Measurements from ENCODE around the gene MRPL28. TPM values are rescaled to one million over a fixed set of nuclear protein-coding genes. Genes with fewer than 3 reads are reported as not detected.
"Not testable (repeated sequence)": the region's sequence is repeated elsewhere in the genome, so short reads cannot be mapped to it uniquely, and the experiment has no call there.

MRPL28 gene
- total RNA-seq, 1 experiment from 2014 or later: 61.4 TPM

DNA sequence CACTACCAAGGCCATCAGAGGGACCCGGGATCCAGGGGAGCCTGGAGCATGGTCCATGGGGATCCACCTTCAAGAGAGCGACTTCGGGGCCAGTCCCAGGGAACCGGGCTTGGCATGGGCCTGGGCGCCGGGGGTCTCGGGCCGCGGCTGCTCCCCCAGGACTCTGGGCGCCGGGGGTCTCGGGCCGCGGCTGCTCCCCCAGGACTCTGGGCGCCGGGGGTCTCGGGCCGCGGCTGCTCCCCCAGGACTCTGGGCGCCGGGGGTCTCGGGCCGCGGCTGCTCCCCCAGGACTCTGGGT lies 7.7 kb downstream of the MRPL28 start:
- H3K36me3 ChIP-seq (ENCODE audit: control insufficient read depth in 1 of 2, insufficient read depth in 2 of 2, low read length in 2 of 2); H3K9me2 ChIP-seq (ENCODE audit: insufficient read depth); H3K4me3 ChIP-seq (replicated peaks in 1 of 2; ENCODE audit: low read depth in 1 of 2, low read length in 2 of 2); H4K20me1 ChIP-seq (ENCODE audit: insufficient read depth); BruUV-seq (replicated peaks); H3K9ac ChIP-seq (ENCODE audit: low read length); H3K79me2 ChIP-seq (ENCODE audit: insufficient read depth, low read length); H3K9me3 ChIP-seq (ENCODE audit: control insufficient read depth in 1 of 2, insufficient read depth in 1 of 2, low read depth in 1 of 2, low read length in 2 of 2); H2AFZ ChIP-seq (ENCODE audit: low read depth, low read length, poor library complexity, severe bottlenecking); DNase-seq (ENCODE audit: low read depth, low spot score); POLR2A ChIA-PET; H3K27me3 ChIP-seq (ENCODE audit: insufficient read depth, low read length); ATAC-seq; H3K27ac ChIP-seq (ENCODE audit: low read depth, low read length); H3K4me1 ChIP-seq (ENCODE audit: control insufficient read depth in 1 of 2, insufficient read depth in 2 of 2, low read length in 2 of 2): not testable (repeated sequence)
- H3K4me2 ChIP-seq (ENCODE audit: low read length): peak overlapping the region; percentile 56; the same call in 1 of the 2 replicates
- CTCF ChIA-PET: interaction anchor here (1.2 to 2.2 kb wide), 4 partner anchors 10 to 297 kb away, joined by 9 to 21 read pairs (median 11); partner anchors contain the start of gene AXIN1
- RAD21 ChIA-PET (ENCODE audit: low non-redundant PET in 1 of 2, low total read pairs in 2 of 2, uncharacterized antibody in 2 of 2, unreplicated experiment in 2 of 2): interaction anchor here (1.4 to 1.5 kb wide), 2 partner anchors 10 to 256 kb away, joined by 3 to 6 read pairs; partner anchors contain the start of gene AXIN1 (in 1 of the 2)
- intact Hi-C loops (cut with micrococcal nuclease): loop anchor here (1.0 kb wide), 1 partner anchor 255 kb away; no protein-coding TSS in a partner anchor

DNA sequence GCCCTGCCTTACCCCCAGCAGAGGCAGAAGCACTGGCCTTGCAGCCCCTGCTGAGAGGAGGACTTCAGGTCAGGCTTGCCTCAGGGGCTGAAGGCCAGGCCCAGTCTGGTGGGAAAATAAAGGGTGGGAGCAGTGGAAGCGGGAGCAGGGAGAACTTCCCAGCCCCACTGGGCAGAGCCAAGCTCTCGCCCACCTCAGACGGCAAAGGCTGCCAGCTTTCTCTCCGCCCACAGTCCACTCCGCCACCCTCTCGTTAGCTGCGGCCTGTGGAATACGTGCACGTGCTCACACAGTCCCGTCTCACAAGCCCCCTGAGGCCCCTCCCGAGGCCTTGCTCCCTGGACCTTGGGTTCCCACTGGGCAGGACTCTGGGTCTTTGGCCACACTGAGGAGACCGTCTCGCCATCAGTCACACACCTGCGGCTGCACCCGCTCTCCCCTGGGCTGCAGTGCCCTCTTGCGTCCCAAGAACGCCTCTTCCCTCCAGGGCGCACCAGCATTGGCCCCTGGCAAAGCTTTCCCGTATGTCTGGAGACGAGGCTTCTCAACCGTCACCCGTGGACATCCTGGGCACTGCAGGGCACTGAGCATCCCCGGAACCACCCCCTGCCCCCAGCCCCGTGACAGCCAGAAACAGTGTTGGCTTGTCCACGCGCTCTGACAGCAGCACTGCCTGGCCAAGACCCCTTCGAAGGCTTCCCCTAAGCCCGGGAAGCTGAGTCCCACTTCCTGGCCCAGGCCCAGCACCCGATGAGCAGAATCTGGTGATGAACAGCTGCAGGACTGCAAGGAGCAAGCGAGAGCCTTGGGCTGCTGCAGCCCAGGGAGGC lies 8.3 kb downstream of the MRPL28 start:
- no peaks in the 10 kb centered on the region for H3K9me2 ChIP-seq (ENCODE audit: insufficient read depth)
- H2AFZ ChIP-seq (ENCODE audit: low read depth, low read length, poor library complexity, severe bottlenecking): no peak overlapping the region
- peak; percentile 43 for DNase-seq (ENCODE audit: low read depth, low spot score)
- peak overlapping the region; percentile 56 for H3K4me2 ChIP-seq (ENCODE audit: low read length)
- ATAC-seq: peak; percentile 94
- peak overlapping the region; percentile 22; the same call in 1 of the 2 replicates for H3K27ac ChIP-seq (ENCODE audit: low read depth, low read length)
- no peaks in the 10 kb centered on the region for H3K9me3 ChIP-seq (ENCODE audit: control insufficient read depth in 1 of 2, insufficient read depth in 1 of 2, low read depth in 1 of 2, low read length in 2 of 2)
- H3K4me3 ChIP-seq (replicated peaks in 1 of 2; ENCODE audit: low read depth in 1 of 2, low read length in 2 of 2): no peak overlapping the region
- intact Hi-C loops (cut with micrococcal nuclease): loop anchor here (1.0 kb wide), 1 partner anchor 255 kb away; no protein-coding TSS in a partner anchor
- H3K36me3 ChIP-seq (ENCODE audit: control insufficient read depth in 1 of 2, insufficient read depth in 2 of 2, low read length in 2 of 2): no peaks in the 10 kb centered on the region
- POLR2A ChIA-PET: no interaction called here
- no TSS peak for BruUV-seq (replicated peaks)
- H3K9ac ChIP-seq (ENCODE audit: low read length): no peak overlapping the region
- RAD21 ChIA-PET (ENCODE audit: low non-redundant PET in 1 of 2, low total read pairs in 2 of 2, uncharacterized antibody in 2 of 2, unreplicated experiment in 2 of 2): interaction anchor here (0.8 to 1.5 kb wide), 3 partner anchors 9 to 255 kb away, joined by 3 to 6 read pairs (median 4); partner anchors contain the start of gene AXIN1 (in 1 of the 2)
- H4K20me1 ChIP-seq (ENCODE audit: insufficient read depth): no peaks in the 10 kb centered on the region
- no peaks in the 10 kb centered on the region for H3K27me3 ChIP-seq (ENCODE audit: insufficient read depth, low read length)
- TF ChIP-seq, protein P1, sequence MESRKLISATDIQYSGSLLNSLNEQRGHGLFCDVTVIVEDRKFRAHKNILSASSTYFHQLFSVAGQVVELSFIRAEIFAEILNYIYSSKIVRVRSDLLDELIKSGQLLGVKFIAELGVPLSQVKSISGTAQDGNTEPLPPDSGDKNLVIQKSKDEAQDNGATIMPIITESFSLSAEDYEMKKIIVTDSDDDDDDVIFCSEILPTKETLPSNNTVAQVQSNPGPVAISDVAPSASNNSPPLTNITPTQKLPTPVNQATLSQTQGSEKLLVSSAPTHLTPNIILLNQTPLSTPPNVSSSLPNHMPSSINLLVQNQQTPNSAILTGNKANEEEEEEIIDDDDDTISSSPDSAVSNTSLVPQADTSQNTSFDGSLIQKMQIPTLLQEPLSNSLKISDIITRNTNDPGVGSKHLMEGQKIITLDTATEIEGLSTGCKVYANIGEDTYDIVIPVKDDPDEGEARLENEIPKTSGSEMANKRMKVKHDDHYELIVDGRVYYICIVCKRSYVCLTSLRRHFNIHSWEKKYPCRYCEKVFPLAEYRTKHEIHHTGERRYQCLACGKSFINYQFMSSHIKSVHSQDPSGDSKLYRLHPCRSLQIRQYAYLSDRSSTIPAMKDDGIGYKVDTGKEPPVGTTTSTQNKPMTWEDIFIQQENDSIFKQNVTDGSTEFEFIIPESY (IDR thresholded peaks at IDR 0.05; ENCODE audit: extremely low read depth, insufficient replicate concordance, low read length): no peak
- TF ChIP-seq RAD21 (IDR thresholded peaks at IDR 0.05; ENCODE audit: low read depth) (peak; percentile 93), EGR1 (IDR thresholded peaks at IDR 0.05; ENCODE audit: low read depth) (no peak), CBX3 (IDR thresholded peaks at IDR 0.05; ENCODE audit: low read depth) (no peak), EZH2phosphoT487 (IDR thresholded peaks at IDR 0.05; ENCODE audit: borderline replicate concordance) (no peak), CEBPB (IDR thresholded peaks at IDR 0.05; ENCODE audit: low read depth) (no peak), ZNF274 (IDR thresholded peaks at IDR 0.05; ENCODE audit: low read depth, low read length) (no peak)
- TF ChIP-seq, protein P2, sequence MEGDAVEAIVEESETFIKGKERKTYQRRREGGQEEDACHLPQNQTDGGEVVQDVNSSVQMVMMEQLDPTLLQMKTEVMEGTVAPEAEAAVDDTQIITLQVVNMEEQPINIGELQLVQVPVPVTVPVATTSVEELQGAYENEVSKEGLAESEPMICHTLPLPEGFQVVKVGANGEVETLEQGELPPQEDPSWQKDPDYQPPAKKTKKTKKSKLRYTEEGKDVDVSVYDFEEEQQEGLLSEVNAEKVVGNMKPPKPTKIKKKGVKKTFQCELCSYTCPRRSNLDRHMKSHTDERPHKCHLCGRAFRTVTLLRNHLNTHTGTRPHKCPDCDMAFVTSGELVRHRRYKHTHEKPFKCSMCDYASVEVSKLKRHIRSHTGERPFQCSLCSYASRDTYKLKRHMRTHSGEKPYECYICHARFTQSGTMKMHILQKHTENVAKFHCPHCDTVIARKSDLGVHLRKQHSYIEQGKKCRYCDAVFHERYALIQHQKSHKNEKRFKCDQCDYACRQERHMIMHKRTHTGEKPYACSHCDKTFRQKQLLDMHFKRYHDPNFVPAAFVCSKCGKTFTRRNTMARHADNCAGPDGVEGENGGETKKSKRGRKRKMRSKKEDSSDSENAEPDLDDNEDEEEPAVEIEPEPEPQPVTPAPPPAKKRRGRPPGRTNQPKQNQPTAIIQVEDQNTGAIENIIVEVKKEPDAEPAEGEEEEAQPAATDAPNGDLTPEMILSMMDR (IDR thresholded peaks at IDR 0.05 in 2 of 3, conservative IDR thresholded peaks at IDR 0.05 in 1 of 3; ENCODE audit: borderline replicate concordance in 1 of 3, insufficient read depth in 1 of 3, low read depth in 2 of 3, low read length in 2 of 3): peak; percentile 64 to 73 (median 64); a peak in 5 of 6 replicates
- H3K79me2 ChIP-seq (ENCODE audit: insufficient read depth, low read length): no peaks in the 10 kb centered on the region
- H3K4me1 ChIP-seq (ENCODE audit: control insufficient read depth in 1 of 2, insufficient read depth in 2 of 2, low read length in 2 of 2): no peaks in the 10 kb centered on the region
- CTCF ChIA-PET: interaction anchor here (0.8 to 2.2 kb wide), 5 partner anchors 8 to 296 kb away, joined by 3 to 21 read pairs (median 10); partner anchors contain the start of genes AXIN1 and MRPL28

All from HCT116 (cell line).